Kidney epithelial cell (primary cell): ENCODE measurements around the gene NEK1. TPM values are rescaled to one million over a fixed set of nuclear protein-coding genes. Genes with fewer than 3 reads are reported as not detected.
"Not testable (repeated sequence)": the region's sequence is repeated elsewhere in the genome, so short reads cannot be mapped to it uniquely, and the experiment has no call there.

Experiments
- DNase-seq: peaks from one replicate; pipeline ENCODE4 v3.0.0-alpha.2; 2010; ENCODE audit warnings: low read depth
- H3K27me3 ChIP-seq: 2 replicates; pipeline ENCODE4 v1.6.0; 2011; ENCODE audit warnings: low read length; ENCODE audit not compliant: control insufficient read depth, insufficient read depth
- H3K36me3 ChIP-seq: 2 replicates; pipeline ENCODE4 v1.5.1; 2011; ENCODE audit warnings: low read length; ENCODE audit not compliant: control insufficient read depth, insufficient read depth
- H3K4me3 ChIP-seq: 2 replicates; pipeline ENCODE4 v1.5.1; 2011; ENCODE audit warnings: low read depth, mild to moderate bottlenecking, control low read depth, low read length
- CTCF ChIP-seq: IDR thresholded peaks from 2 replicates; pipeline ENCODE4 v1.5.1; 2011; ENCODE audit warnings: mild to moderate bottlenecking, moderate library complexity, low read length, control low read depth, inconsistent platforms; ENCODE audit not compliant: insufficient read depth, poor library complexity, severe bottlenecking
- total RNA-seq: library from RNA; depleted of rRNA; stranded (reverse); fragments of >200 nt; gene quantifications from 2 replicates; pipeline ENCODE4 v1.2.3, GENCODE V29; 2015

Gene NEK1
- total RNA-seq, 1 donor from 2014 or later: 13.2 TPM

DNA sequence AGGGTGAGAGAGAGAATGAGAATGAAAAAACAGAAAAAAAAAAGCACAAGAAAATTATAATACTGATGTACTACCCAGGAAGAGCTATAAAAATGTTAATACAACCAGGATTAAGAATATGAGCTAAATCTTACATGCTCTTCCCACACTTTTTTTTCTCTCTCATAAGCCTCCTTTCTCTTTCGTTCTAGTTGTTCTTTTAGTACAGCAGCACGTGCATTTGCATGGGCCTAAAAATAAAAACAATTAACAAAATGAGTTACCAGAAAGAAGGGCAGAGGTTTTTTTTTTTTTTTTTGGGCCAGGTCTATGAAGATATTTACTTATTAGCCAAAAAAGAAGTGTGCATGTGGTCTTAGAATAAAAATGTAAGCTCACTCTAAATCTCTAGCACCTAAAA is 105.5 kb downstream of the NEK1 start:
- Histone ChIP-seq H3K36me3 (no peaks in the 10 kb centered on the region), H3K4me3 (no peak overlapping the region), H3K27me3 (no peaks in the 10 kb centered on the region)
- TF ChIP-seq CTCF: no peak
- DNase-seq: no peak

DNA sequence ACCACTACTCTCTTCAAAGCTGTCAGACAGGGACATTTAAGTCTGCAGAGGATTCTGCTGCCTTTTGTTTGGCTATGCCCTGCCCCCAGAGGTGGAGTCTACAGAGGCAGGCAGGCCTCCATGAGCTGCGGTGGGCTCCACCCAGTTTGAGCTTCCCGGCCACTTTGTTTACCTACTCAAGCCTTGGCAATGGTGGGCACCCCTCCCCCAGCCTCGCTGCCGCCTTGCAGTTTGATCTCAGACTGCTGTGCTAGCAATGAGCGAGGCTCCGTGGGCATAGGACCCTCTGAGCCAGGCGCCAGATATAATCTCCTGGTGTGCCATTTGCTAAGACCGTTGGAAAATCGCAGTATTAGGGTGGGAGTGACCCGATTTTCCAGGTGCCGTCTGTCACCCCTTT is 112.5 kb downstream of the NEK1 start:
- H3K4me3 ChIP-seq, H3K36me3 ChIP-seq, H3K27me3 ChIP-seq, DNase-seq: not testable (repeated sequence)

DNA sequence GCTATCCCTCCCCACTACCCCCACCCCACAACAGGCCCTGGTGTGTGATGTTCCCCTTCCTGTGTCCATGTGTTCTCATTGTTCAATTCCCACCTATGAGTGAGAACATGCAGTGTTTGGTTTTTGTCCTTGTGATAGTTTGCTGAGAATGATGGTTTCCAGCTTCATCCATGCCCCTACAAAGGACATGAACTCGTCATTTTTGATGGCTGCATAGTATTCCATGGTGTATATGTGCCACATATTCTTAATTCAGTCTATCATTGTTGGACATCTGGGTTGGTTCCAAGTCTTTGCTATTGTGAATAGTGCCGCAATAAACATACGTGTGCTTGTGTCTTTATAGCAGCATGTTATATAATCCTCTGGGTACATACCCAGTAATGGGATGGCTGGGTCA is 118.1 kb downstream of the NEK1 start:
- not testable (repeated sequence) for DNase-seq, H3K27me3 ChIP-seq, H3K36me3 ChIP-seq

DNA sequence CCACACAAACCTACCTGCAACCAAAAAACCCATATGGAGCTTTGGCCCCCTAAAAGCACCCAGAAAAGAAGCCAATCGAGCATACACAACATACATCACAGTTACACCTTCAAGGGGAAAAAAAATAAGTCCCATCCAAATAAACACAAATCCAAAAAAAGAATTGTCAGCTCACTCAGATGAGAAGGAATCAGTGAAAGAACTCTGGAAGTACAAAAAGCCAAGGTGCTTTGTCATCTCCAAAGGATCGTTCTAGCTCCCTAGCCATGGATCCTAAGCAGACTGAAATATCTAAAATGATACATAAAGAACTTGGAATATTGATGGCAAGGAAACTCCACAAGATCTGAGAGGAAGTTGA is 119.2 kb downstream of the NEK1 start:
- DNase-seq: no peak
- Histone ChIP-seq H3K27me3 (no peaks in the 10 kb centered on the region), H3K4me3 (no peak overlapping the region), H3K36me3 (no peaks in the 10 kb centered on the region)
- TF ChIP-seq CTCF: no peak

More for the DNA sequence above, 118.1 kb downstream of the NEK1 start:
- not testable (repeated sequence) for H3K4me3 ChIP-seq

DNA sequence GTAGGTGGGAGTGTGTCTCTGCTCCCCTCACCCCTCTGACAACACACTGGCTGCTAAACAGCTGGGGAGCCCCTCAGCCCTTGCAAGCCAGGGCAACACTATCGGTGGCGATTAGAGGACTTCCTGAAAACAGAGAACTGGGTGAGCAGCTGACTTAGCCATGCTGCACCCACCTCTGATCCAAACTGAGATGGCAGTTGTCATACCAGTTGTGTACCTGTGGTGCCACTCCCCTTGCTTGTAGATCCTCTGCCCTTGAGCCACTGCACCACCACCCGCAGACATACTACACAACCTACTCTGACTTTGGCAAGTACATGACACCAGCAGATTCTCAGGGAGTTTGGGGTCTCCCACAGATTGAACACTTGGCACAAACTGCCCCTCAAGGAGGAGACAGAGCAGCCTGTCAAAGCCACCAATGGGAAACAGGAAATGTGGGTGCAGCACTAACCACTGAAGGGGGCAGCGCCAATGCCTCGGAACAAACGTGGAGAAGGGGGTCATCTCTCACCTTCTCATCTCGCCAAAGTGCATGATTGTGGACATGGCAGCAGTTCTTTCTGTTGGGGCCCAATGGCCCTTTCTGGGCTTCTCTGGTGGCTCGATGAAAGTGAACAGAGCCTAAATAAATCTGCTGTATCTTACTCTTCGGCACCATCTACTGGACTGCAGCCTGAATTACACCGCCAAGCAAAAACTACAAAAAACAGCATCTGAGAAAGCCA is 119.8 kb downstream of the NEK1 start:
- Histone ChIP-seq H3K27me3 (no peaks in the 10 kb centered on the region), H3K36me3 (no peaks in the 10 kb centered on the region), H3K4me3 (no peak overlapping the region)
- peak; percentile 70 for TF ChIP-seq CTCF
- no peak for DNase-seq

DNA sequence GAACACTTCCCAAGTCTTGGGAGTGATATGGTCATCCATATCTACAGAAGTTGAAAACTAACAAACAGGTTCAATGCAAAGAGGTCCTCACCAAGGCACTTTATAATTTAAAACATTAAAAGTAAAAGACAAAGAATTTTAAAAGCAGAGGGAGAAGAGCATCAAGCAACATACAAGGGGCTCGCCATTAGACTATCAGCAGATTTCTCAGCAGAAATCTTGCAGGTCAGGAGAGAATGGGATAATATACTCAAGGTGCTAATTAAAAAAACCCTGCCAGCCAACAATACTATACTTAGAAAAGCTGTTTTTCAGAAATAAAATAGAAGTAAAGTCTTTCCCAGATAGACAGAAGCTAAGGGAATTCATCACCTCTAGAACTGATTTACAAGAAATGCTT is 121.2 kb downstream of the NEK1 start:
- Histone ChIP-seq H3K36me3 (no peaks in the 10 kb centered on the region), H3K27me3 (no peaks in the 10 kb centered on the region), H3K4me3 (no peak overlapping the region)
- DNase-seq: no peak
- TF ChIP-seq CTCF: no peak

- Histone ChIP-seq H3K4me3 (no peak overlapping the region), H3K36me3 (no peaks in the 10 kb centered on the region), H3K27me3 (no peaks in the 10 kb centered on the region)
- no peak for DNase-seq
- no peak for TF ChIP-seq CTCF
Measured at GRCh38 chr4:169489306-169489705, 123.1 kb downstream of the NEK1 start.
